Measurements from ENCODE around the gene TIMM9.
"Not testable (repeated sequence)": the region's sequence is repeated elsewhere in the genome, so short reads cannot be mapped to it uniquely, and the experiment has no call there.

TIMM9 gene

DNA sequence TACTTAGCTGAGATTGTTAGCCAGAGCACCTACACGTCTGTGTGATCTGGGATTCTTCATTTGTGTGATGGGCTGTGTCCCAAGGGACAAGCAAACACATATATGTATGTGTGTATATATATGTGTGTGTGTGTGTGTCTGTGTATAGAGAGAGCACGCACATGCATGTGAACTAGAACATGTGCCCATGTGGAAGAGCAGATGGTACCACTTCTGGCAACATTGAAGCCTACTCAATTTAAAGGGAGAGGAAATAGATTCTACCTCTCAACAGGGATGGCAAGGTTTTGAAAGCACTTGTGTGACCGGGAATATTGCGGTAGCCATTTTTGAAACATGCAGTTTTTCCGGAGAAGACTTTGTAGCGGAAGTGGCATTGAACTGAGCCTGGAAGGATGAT lies 30.2 kb downstream of the TIMM9 start:
- no peak for DNase-seq

DNA sequence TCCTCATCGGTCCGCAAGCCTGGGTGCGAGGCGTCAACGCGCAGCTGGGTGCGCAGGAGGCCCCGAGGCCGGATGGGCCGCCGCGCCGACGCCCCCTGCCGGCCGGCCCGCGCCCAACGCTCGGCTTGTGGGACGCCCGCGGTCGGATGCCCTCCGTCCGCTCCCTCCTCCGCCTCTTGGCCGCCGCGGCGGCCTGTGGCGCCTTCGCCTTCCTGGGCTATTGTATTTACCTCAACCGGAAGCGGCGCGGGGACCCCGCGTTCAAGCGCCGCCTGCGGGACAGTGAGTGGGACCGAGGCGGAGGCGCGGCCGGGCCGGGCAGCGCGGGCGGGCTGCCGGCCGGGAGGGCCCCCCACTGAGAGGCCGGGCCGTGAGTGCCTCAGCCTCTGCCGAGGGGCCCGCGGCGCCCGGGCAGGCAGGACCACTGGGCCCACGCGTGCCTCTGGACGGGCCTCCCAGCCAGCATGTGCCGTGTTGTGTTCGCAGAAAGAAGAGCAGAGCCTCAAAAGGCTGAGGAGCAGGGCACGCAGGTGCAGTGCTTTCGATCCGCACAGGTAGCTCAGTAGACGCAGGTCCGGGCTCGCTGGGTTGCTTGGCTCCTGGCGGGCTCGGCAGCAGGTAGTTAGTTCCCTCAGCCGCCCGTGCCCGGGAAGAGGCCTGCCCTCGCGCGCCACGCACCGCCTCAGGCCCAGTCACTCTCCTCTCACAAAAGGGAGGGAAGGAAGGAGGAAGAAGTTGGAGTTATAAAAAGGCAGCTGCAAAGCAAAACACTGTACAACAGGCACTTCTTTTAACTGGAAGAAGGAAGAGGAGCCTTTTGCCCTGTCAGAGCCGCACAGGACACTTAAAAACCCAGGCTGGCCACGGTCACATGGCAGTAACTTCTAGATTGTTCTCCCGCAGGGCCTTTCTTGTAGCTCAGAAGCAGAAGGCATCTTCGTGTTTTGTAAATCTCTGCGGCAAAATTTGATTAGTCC lies 31.2 kb downstream of the TIMM9 start, which contains the start of gene TOMM20L:
Gene TOMM20L, plus strand, starts transcription at position 119 of the 977 bp plus-strand sequence. Its CDS starts 28 bp downstream, at position 147.
- peak; percentile 5 to 7 for DNase-seq

DNA sequence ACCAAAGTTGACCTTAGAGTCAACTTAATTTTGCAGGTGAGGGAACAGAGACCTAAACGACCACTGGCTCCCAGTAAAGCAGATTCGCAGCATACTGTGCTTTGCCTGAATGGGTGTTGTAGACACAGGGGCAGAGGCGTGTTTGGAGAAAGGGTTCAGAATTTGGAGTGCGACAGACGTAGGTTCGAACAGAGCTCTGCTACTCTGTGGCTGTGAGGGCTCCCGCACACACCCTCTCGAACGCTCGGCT lies 31.8 kb downstream of the TIMM9 start:
- no peak for DNase-seq

DNA sequence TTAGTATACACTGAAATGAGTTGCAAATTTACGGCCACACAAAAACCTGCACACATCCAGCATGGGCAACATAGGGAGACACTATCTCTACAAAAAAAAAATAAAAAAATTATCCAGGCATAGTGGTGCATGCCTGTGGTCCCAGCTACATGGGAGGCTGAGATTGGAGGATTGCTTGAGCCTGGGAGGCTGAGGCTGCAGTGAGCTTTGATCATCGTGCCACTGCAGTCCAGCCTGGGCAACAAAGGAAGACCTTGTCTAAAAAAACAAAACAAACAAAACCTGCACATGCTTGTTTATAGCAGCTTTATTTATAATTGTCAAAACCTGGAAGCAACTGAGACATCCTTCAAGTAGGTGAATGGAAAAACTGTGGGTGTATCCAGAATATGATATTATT lies 36.5 kb downstream of the TIMM9 start:
- DNase-seq, result no peak

DNA sequence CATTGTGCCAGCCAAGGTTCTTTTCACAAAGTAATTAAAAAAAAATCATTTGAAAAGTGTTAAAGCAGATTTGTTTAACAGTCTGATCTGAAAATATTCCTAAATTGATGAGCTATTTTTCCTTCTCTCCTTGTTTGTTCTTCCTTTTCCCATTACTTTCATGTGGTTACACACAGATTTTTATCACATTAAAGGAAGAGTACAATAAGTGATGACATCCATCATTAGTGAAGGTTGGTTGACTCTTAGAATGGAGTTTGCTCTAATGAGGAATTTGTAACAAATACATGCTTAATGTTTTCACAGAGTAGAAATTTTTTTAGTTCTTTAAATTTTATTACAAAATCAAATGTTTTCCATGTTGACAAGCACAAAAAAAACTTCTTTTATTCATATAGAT lies 50.5 kb downstream of the TIMM9 start:
- DNase-seq, result no peak

DNA sequence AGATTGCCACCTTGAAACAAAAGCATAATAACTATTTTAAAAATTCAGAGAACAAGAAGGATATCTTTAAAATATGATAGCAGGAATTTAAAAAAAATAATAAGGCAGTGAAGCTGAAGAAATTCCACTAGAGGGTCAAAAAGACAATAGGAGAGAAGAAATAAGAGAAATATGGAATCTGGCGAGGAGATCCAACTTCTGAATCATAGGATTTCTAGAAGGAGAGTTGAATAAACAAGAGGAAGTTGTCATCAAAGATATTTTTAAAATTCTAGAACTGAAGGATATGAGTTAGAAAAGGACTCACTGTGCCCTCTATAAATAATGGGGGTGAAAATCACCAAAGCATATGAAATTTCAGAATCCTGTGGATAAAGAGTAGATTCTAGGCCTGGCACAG lies 58.4 kb downstream of the TIMM9 start:
- no peak for DNase-seq

DNA sequence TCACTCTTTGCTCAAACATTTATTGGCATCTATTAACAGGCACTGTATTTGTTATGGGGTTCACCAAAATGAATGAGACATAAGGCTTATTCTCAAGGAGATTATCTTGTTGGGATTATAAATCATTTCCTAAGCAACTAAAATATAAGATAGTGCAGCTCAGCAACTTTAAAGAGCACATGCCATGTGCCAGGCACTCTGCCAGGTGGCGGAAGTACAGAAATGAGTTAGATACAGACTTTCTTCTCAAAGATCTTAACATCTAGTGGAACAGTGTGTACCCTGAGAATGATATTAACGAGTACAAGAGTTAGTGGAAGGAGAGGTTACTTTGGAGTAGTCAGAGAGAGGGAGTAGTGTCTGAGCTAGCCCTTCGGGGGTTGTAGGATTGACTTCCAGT lies 60.0 kb downstream of the TIMM9 start:
- DNase-seq, result no peak

DNA sequence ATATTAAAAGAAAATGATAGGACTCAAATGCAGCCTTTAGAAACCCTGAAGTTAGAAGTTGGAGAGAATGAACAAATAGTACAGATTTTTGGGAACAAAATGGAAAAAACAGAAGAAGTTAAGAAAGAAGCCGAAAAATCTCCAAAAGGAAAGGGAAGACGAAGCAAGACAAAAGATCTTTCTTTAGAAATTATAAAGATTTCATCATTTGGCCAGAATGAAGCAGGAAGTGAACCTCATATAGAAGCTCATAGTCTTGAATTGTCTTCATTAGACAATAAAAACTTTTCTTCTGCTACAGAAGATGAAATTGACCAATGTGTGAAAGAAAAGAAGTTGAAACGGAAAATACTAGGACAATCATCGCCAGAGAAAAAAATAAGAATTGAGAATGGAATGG lies 63.0 kb downstream of the TIMM9 start:
- DNase-seq, result no peak

DNA sequence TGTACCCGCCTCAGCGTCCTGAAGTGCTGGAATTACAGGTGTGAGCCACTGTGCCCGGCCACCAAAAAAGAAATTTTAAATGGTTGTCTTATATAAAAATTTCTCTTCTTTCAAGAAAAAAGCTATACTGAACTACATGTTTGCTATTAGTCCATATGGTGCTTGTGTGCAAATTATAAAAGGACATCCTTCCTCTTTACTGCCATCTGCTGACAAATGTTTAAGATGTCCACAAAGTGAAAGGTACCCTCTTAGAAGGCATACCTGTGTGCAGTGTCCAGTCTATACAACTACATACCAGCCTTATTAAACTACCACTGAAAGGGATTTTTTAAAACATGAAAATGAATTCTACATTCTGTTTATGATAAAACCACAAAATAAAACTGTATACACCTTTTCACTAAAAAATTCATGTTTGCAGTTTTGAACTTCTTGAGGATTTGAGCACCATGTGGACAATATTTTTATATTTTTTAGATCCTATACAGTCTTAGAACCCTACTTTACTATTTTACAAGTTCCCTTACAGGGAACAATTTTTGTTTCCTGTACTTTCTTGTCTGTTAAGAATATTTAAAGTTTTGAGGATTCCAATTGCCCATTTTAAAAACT lies 64.4 kb downstream of the TIMM9 start:
- peak; percentile 13 to 35 for DNase-seq

DNA sequence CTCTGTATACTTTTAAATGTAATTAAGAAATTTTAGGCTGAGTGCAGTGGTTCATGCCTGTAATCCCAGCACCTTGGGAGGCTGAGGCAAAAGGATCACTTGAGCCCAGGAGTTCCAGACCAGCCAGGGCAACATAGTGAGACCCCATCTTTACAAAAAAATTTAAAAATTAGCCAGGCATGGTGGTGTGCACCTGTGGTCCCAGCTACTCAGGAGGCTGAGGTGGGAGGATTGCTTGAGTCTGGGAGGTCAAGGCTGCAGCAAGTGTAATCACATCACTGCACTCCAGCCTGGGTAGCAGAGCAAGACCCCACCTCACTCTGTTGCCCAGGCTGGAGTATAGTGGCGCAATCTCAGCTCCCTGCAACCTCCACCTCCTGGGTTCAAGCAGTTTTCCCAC lies 65.1 kb downstream of the TIMM9 start:
- not testable (repeated sequence) for DNase-seq
